GM18520 (cell line): ENCODE measurements around the gene GANAB.
"Not testable (repeated sequence)": the region's sequence is repeated elsewhere in the genome, so short reads cannot be mapped to it uniquely, and the experiment has no call there.

Experiments used
- ATAC-seq: cut with Tn5 transposase; IDR thresholded peaks from one replicate; pipeline ENCODE4 v1.9.1; 2021; ENCODE audit not compliant: unreplicated experiment

GANAB gene

GRCh38 chr11:62667460-62667859 lies 21.0 kb upstream of the GANAB start:
- ATAC-seq, result no peak

GRCh38 chr11:62666259-62666926 lies 20.0 kb upstream of the GANAB start:
- ATAC-seq, result no peak

- ATAC-seq, result peak; percentile 5
These were observed 19.3 kb upstream of the GANAB start for GRCh38 chr11:62665599-62666258.

GRCh38 chr11:62665075-62665598 lies 18.7 kb upstream of the GANAB start, which contains the start of the genes C11orf98 and CSKMT:
Gene C11orf98, minus strand, starts transcription at chr11:62665210. Its CDS starts 41 bp downstream, at chr11:62665169.
Gene CSKMT, plus strand, starts transcription at chr11:62665312. Its CDS starts 568 bp downstream, at chr11:62665880.
- peak; percentile 72 for ATAC-seq

- ATAC-seq, result peak; percentile 9
These were observed 18.1 kb upstream of the GANAB start for GRCh38 chr11:62664405-62665074.

GRCh38 chr11:62656796-62657429 lies 10.5 kb upstream of the GANAB start:
- ATAC-seq, result no peak

- no peak for ATAC-seq
These were observed 7.9 kb upstream of the GANAB start for GRCh38 chr11:62654297-62654696.

- ATAC-seq, result no peak
These were observed 6.0 kb upstream of the GANAB start for GRCh38 chr11:62652161-62653006.

- not testable (repeated sequence) for ATAC-seq
These were observed 3.9 kb upstream of the GANAB start for GRCh38 chr11:62650283-62650682.

- no peak for ATAC-seq
These were observed 3.1 kb upstream of the GANAB start for GRCh38 chr11:62649486-62649885.

- ATAC-seq, result no peak
These were observed 2.6 kb upstream of the GANAB start for GRCh38 chr11:62648967-62649364.

GRCh38 chr11:62648185-62648966 lies 2.0 kb upstream of the GANAB start:
- ATAC-seq, result no peak

- ATAC-seq, result no peak
These were observed 1.2 kb upstream of the GANAB start for GRCh38 chr11:62647609-62648005.

GRCh38 chr11:62646825-62647608 lies 604 bp upstream of the GANAB start:
- no peak for ATAC-seq

GRCh38 chr11:62645671-62645945 lies 805 bp downstream of the GANAB start:
- ATAC-seq, result no peak

- no peak for ATAC-seq
These were observed 2.2 kb downstream of the GANAB start for GRCh38 chr11:62644220-62644619.

- ATAC-seq, result no peak
These were observed 13.9 kb downstream of the GANAB start for GRCh38 chr11:62632492-62632891.

GRCh38 chr11:62627713-62628112 lies 18.7 kb downstream of the GANAB start:
- no peak for ATAC-seq

GRCh38 chr11:62622476-62623089 lies 23.8 kb downstream of the GANAB start:
- ATAC-seq, result no peak
